ENCODE results near the gene VEGFC.

Gene VEGFC

DNA sequence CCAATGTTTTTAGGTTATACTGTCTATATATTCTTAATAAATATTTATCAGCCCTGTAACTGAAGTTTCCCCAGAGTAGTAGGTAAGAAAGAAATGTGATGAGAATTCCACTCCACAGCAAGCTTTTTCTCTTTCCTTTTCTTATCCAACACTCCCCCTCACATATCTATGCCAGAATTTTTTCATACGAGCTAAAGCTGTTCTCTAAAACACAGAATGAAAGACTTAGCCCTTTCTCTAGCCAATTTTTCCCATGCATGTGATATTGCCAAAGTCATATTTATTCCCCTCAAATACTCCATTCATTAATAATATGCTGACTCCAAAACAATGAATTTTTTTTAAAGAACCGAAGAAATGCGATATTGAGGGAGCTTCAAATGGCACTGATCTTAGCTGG is 32.3 kb downstream of the VEGFC start:
- no peak overlapping the region for H3K4me3 ChIP-seq (ENCODE audit: low read depth, low read length)
- no peak overlapping the region for H3K27ac ChIP-seq (ENCODE audit: low read depth, low read length)
- no peaks in the 10 kb centered on the region for H3K9me3 ChIP-seq (ENCODE audit: control insufficient read depth, insufficient read depth, low read length)
- H3K27me3 ChIP-seq (ENCODE audit: control insufficient read depth, insufficient read depth, low read length), result no peaks in the 10 kb centered on the region
- H3K4me1 ChIP-seq (ENCODE audit: control insufficient read depth, insufficient read depth, low read length), result no peaks in the 10 kb centered on the region
- H3K9ac ChIP-seq (ENCODE audit: low read depth, low read length), result no peak overlapping the region
- H3K36me3 ChIP-seq (ENCODE audit: control insufficient read depth, insufficient read depth, low read length), result no peaks in the 10 kb centered on the region

DNA sequence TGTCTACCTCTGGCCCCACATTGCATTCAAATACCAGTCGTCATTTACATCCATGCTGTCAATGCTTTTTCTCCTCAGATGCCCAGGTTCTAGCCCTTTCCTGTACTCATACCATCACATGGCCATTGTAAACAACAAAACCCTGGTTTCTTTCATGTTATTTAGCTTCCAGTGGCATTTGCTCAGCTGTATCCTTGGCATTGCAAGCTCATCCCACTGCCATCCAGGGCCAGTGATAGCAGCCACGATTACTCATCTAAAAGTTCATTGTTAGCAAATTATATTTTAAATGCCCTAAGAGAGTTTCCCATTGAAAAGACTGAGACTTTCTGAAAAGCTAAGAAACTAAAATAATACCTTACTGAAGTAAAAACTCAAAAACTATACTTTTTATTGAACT is 34.0 kb downstream of the VEGFC start:
- no peaks in the 10 kb centered on the region for H3K9me3 ChIP-seq (ENCODE audit: control insufficient read depth, insufficient read depth, low read length)
- no peaks in the 10 kb centered on the region for H3K36me3 ChIP-seq (ENCODE audit: control insufficient read depth, insufficient read depth, low read length)
- no peak overlapping the region for H3K27ac ChIP-seq (ENCODE audit: low read depth, low read length)
- H3K9ac ChIP-seq (ENCODE audit: low read depth, low read length), result no peak overlapping the region
- H3K27me3 ChIP-seq (ENCODE audit: control insufficient read depth, insufficient read depth, low read length), result no peaks in the 10 kb centered on the region
- H3K4me1 ChIP-seq (ENCODE audit: control insufficient read depth, insufficient read depth, low read length), result no peaks in the 10 kb centered on the region
- H3K4me3 ChIP-seq (ENCODE audit: low read depth, low read length), result no peak overlapping the region

DNA sequence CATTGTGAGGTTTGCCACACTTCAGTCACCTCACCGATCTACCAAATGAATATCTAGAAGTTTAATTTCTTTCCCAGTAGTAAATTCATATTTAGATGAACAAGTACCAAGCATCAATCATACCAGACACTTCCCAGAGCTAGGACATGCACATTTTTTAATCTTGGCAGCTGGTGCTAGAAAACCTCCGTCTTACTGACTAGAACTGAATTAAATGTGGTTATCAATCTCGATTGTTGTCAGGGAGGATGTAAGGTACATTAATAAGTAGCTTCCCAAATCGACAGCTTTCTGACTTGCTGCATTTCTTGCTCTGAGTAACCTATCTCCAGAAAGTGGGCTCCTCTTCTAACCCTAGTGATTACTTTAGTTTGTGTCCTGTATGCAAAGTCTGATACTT is 34.4 kb downstream of the VEGFC start:
- Histone ChIP-seq H3K9ac (ENCODE audit: low read depth, low read length) (no peak overlapping the region), H3K36me3 (ENCODE audit: control insufficient read depth, insufficient read depth, low read length) (no peaks in the 10 kb centered on the region), H3K27me3 (ENCODE audit: control insufficient read depth, insufficient read depth, low read length) (no peaks in the 10 kb centered on the region), H3K4me1 (ENCODE audit: control insufficient read depth, insufficient read depth, low read length) (0 out of 2 replicates have a peak, but pooled peaks cover under 1% of the 10 kb centered on the region), H3K4me3 (ENCODE audit: low read depth, low read length) (no peak overlapping the region), H3K9me3 (ENCODE audit: control insufficient read depth, insufficient read depth, low read length) (no peaks in the 10 kb centered on the region), H3K27ac (ENCODE audit: low read depth, low read length) (no peak overlapping the region)

DNA sequence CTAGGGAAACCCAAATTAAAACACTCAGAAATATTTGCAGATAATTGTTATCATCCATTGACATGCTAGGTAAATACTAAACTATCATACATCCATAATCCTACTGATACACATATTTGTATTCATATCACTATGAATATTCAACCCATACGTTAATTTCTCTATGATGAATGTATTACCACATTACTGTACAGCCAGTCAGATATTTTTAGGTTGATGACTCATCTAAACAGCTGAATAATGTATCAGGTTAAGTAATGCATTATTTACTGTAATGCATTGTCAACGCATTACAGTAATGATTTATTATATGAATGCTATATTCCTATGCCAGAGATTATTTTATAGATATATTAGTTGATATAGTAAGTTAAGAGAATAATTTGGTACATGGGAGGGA is 37.1 kb downstream of the VEGFC start:
- Histone ChIP-seq H3K36me3 (ENCODE audit: control insufficient read depth, insufficient read depth, low read length) (no peaks in the 10 kb centered on the region), H3K27me3 (ENCODE audit: control insufficient read depth, insufficient read depth, low read length) (no peaks in the 10 kb centered on the region), H3K9me3 (ENCODE audit: control insufficient read depth, insufficient read depth, low read length) (no peaks in the 10 kb centered on the region), H3K4me1 (ENCODE audit: control insufficient read depth, insufficient read depth, low read length) (peaks cover 9% of the 10 kb centered on the region; the same call in 1 of the 2 replicates), H3K27ac (ENCODE audit: low read depth, low read length) (no peak overlapping the region), H3K4me3 (ENCODE audit: low read depth, low read length) (no peak overlapping the region), H3K9ac (ENCODE audit: low read depth, low read length) (no peak overlapping the region)

DNA sequence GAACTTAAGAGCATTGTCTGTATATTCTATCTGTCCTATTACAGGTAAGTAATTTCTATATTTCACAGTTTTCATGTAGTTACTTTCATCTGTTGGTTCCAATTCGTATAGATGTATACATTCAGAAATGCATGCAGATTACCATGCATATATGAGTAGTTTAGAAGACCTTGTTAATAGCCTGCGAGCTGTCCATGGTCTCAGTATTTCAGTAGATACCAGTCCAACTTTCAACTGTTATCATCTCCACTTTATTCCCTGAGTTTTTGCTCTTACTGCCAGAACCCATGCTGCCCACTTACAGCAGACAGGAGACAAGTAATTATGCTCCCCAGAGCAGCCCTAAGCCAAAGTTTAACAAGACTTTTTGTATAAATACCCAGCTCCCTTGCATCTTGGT is 37.7 kb downstream of the VEGFC start:
- Histone ChIP-seq H3K27me3 (ENCODE audit: control insufficient read depth, insufficient read depth, low read length) (no peaks in the 10 kb centered on the region), H3K27ac (ENCODE audit: low read depth, low read length) (no peak overlapping the region), H3K4me3 (ENCODE audit: low read depth, low read length) (no peak overlapping the region), H3K9ac (ENCODE audit: low read depth, low read length) (no peak overlapping the region), H3K36me3 (ENCODE audit: control insufficient read depth, insufficient read depth, low read length) (no peaks in the 10 kb centered on the region), H3K9me3 (ENCODE audit: control insufficient read depth, insufficient read depth, low read length) (no peaks in the 10 kb centered on the region), H3K4me1 (ENCODE audit: control insufficient read depth, insufficient read depth, low read length) (peaks cover 9% of the 10 kb centered on the region; the same call in 1 of the 2 replicates)

DNA sequence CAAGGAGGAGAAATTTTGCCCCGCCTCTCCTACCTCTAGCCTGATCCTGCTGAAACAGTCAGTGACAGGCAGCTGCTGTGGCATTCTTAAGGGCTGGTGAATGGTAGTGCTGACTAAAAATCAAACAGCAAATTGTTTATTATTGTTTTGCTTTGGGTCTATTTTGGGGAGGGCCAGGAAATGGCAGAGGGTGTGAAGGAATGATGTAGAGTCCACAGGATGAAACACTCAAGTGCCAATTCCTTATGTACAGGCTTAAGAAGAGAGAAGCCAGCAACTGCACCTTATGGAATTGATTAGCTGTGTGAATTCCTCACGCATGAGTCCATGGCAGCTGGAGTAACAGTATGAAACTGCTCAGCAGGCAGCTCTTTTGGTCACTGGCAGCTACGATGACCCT is 39.7 kb downstream of the VEGFC start:
- Histone ChIP-seq H3K9me3 (ENCODE audit: control insufficient read depth, insufficient read depth, low read length) (no peaks in the 10 kb centered on the region), H3K27me3 (ENCODE audit: control insufficient read depth, insufficient read depth, low read length) (no peaks in the 10 kb centered on the region), H3K4me3 (ENCODE audit: low read depth, low read length) (no peak overlapping the region), H3K36me3 (ENCODE audit: control insufficient read depth, insufficient read depth, low read length) (no peaks in the 10 kb centered on the region), H3K4me1 (ENCODE audit: control insufficient read depth, insufficient read depth, low read length) (peaks cover 9% of the 10 kb centered on the region; the same call in 1 of the 2 replicates), H3K9ac (ENCODE audit: low read depth, low read length) (no peak overlapping the region), H3K27ac (ENCODE audit: low read depth, low read length) (no peak overlapping the region)

DNA sequence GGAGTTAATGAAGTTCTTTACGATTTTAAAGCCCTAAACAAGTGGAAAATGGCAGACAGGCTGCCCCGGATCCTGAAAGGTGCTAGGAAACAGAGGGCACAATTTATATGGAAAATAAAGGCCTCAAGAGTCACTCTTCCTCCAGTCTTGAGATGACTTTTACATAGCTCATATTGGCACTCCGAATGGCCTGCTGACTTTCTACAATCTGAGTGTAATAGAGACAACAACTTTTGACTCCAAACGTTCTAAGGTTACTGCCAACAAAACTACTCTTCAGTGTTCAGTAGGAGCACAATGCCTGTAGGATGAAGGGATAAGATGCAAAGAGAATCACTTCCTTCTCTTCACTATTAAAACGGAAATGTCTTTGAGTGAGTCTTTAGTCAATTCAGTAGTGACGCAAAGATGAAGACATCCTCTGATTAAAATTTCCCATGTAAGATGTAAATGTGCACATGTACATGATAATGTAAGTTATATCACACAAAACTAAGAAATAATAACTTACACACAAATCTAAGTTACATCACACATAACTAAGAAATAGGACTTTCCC is 40.5 kb downstream of the VEGFC start:
- H3K9ac ChIP-seq (ENCODE audit: low read depth, low read length), result no peak overlapping the region
- H3K4me1 ChIP-seq (ENCODE audit: control insufficient read depth, insufficient read depth, low read length), result peaks cover 9% of the 10 kb centered on the region; the same call in 1 of the 2 replicates
- no peaks in the 10 kb centered on the region for H3K36me3 ChIP-seq (ENCODE audit: control insufficient read depth, insufficient read depth, low read length)
- no peak overlapping the region for H3K27ac ChIP-seq (ENCODE audit: low read depth, low read length)
- no peaks in the 10 kb centered on the region for H3K9me3 ChIP-seq (ENCODE audit: control insufficient read depth, insufficient read depth, low read length)
- no peak overlapping the region for H3K4me3 ChIP-seq (ENCODE audit: low read depth, low read length)
- no peaks in the 10 kb centered on the region for H3K27me3 ChIP-seq (ENCODE audit: control insufficient read depth, insufficient read depth, low read length)

DNA sequence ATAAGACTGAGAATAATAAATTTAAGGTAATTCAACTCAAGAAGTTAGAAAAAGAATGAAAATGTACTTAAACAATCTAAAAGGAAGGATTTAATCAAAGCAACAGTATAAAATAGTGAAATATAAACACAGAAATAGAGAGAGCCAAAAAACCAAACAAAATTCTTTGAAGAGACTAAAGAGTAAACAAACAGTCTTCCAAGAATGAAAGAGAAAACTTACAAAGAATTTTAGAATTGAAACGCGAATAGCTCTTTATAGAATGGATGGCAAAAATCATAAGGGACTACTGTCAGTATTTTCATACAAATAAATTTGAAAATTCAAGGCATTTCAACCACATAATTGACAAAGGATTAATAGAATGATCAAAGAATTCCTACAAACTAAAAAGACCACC is 41.7 kb downstream of the VEGFC start:
- no peak overlapping the region for H3K27ac ChIP-seq (ENCODE audit: low read depth, low read length)
- no peaks in the 10 kb centered on the region for H3K27me3 ChIP-seq (ENCODE audit: control insufficient read depth, insufficient read depth, low read length)
- H3K4me3 ChIP-seq (ENCODE audit: low read depth, low read length), result no peak overlapping the region
- H3K36me3 ChIP-seq (ENCODE audit: control insufficient read depth, insufficient read depth, low read length), result no peaks in the 10 kb centered on the region
- no peak overlapping the region for H3K9ac ChIP-seq (ENCODE audit: low read depth, low read length)
- H3K9me3 ChIP-seq (ENCODE audit: control insufficient read depth, insufficient read depth, low read length), result no peaks in the 10 kb centered on the region
- peaks cover 9% of the 10 kb centered on the region; the same call in 1 of the 2 replicates for H3K4me1 ChIP-seq (ENCODE audit: control insufficient read depth, insufficient read depth, low read length)

DNA sequence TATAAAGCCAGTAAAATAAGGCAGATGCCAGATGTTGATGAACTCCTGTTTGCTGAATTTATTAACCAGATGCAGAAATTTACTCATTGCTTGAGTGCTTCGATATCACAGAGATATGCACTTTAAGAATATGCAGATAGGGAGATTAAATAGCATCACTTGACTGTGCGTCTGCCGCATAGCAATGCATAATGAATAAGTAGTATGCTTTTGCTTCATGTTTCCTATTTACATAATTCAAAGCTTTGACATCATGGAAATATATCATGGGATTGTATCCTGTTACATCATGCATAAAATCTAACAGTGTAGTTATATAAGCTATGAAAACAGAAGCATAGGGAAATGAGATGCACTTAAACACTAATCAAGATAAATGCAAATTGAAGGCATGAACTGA is 45.9 kb downstream of the VEGFC start:
- H3K9ac ChIP-seq (ENCODE audit: low read depth, low read length), result no peak overlapping the region
- H3K4me3 ChIP-seq (ENCODE audit: low read depth, low read length), result no peak overlapping the region
- no peaks in the 10 kb centered on the region for H3K36me3 ChIP-seq (ENCODE audit: control insufficient read depth, insufficient read depth, low read length)
- H3K27ac ChIP-seq (ENCODE audit: low read depth, low read length), result no peak overlapping the region
- no peaks in the 10 kb centered on the region for H3K9me3 ChIP-seq (ENCODE audit: control insufficient read depth, insufficient read depth, low read length)
- H3K4me1 ChIP-seq (ENCODE audit: control insufficient read depth, insufficient read depth, low read length), result no peaks in the 10 kb centered on the region
- H3K27me3 ChIP-seq (ENCODE audit: control insufficient read depth, insufficient read depth, low read length), result no peaks in the 10 kb centered on the region

DNA sequence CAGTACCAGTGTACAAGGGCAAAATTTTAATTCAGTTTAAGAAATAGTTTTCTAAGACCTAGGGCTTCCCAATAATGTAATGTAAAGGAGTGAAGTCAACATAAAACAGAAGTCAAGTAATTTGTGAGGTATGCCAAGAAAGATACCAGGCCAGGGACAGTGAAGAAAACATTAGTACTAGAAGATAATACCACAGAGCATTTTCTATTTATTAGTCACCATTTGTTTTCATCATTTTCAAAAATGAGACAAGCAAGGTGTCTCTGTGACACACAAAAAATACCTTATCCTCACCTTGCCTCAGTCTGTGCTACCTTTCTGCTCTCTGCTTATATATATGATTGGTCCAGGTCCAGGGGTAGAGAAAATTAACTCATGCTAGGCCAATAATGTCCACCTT is 46.8 kb downstream of the VEGFC start:
- no peak overlapping the region for H3K9ac ChIP-seq (ENCODE audit: low read depth, low read length)
- H3K4me1 ChIP-seq (ENCODE audit: control insufficient read depth, insufficient read depth, low read length), result no peaks in the 10 kb centered on the region
- no peaks in the 10 kb centered on the region for H3K36me3 ChIP-seq (ENCODE audit: control insufficient read depth, insufficient read depth, low read length)
- no peak overlapping the region for H3K4me3 ChIP-seq (ENCODE audit: low read depth, low read length)
- H3K27me3 ChIP-seq (ENCODE audit: control insufficient read depth, insufficient read depth, low read length), result no peaks in the 10 kb centered on the region
- H3K27ac ChIP-seq (ENCODE audit: low read depth, low read length), result no peak overlapping the region
- H3K9me3 ChIP-seq (ENCODE audit: control insufficient read depth, insufficient read depth, low read length), result no peaks in the 10 kb centered on the region

DNA sequence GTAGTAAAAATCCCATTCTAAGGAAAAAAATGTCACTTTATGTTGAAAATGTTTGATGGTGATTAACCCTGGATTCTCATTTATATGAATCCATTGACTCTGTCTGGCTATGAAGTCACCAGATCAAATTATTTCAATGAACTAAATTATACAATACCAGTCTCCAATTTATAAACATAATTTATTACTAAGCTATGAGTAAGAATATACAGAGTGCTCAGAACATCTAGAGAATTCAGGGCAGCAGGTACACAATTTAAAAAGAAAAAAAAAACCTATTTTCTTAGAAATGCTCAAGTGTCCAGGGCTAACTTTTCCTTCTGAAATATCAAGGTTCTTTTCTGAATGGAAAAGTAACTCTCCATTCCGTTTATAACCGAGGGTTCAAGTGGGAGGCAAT is 48.6 kb downstream of the VEGFC start:
- Histone ChIP-seq H3K4me1 (ENCODE audit: control insufficient read depth, insufficient read depth, low read length) (no peaks in the 10 kb centered on the region), H3K4me3 (ENCODE audit: low read depth, low read length) (no peak overlapping the region), H3K27me3 (ENCODE audit: control insufficient read depth, insufficient read depth, low read length) (no peaks in the 10 kb centered on the region), H3K9ac (ENCODE audit: low read depth, low read length) (no peak overlapping the region), H3K9me3 (ENCODE audit: control insufficient read depth, insufficient read depth, low read length) (no peaks in the 10 kb centered on the region), H3K36me3 (ENCODE audit: control insufficient read depth, insufficient read depth, low read length) (no peaks in the 10 kb centered on the region), H3K27ac (ENCODE audit: low read depth, low read length) (no peak overlapping the region)

DNA sequence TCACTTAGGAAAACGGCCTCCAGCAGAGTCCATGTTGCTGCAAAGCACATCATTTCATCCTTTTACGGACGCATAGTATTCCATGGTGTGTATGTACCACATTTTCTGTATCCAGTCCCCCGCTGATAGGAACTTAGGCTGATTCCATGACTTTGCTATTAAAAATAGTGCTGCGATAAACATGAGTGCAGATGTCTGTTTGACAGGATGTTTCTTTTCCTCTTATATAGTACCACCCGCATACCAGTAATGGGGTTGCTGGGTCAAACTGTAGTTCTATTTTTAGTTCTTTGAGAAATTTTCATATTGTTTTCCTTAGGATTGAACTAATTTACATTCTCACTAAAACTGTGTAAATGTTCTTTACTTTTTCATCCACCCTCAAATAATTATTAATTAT is 50.5 kb downstream of the VEGFC start:
- H3K36me3 ChIP-seq (ENCODE audit: control insufficient read depth, insufficient read depth, low read length), result no peaks in the 10 kb centered on the region
- H3K4me1 ChIP-seq (ENCODE audit: control insufficient read depth, insufficient read depth, low read length), result no peaks in the 10 kb centered on the region
- H3K27me3 ChIP-seq (ENCODE audit: control insufficient read depth, insufficient read depth, low read length), result no peaks in the 10 kb centered on the region
- no peak overlapping the region for H3K27ac ChIP-seq (ENCODE audit: low read depth, low read length)
- H3K9me3 ChIP-seq (ENCODE audit: control insufficient read depth, insufficient read depth, low read length), result no peaks in the 10 kb centered on the region
- no peak overlapping the region for H3K9ac ChIP-seq (ENCODE audit: low read depth, low read length)
- H3K4me3 ChIP-seq (ENCODE audit: low read depth, low read length), result no peak overlapping the region

Measured in HUES48 (cell line).